Cardiac ventricle fibroblast (primary cell): Measurements from ENCODE around the gene ANGPTL7. TPM values are rescaled to one million over a fixed set of nuclear protein-coding genes. Genes with fewer than 3 reads are reported as not detected.

Source experiments
- total RNA-seq: library from RNA; depleted of rRNA; stranded (reverse); fragments of >200 nt; gene quantifications from 2 replicates; pipeline ENCODE4 v1.2.3, GENCODE V29; 2015

The ANGPTL7 gene, protein sequence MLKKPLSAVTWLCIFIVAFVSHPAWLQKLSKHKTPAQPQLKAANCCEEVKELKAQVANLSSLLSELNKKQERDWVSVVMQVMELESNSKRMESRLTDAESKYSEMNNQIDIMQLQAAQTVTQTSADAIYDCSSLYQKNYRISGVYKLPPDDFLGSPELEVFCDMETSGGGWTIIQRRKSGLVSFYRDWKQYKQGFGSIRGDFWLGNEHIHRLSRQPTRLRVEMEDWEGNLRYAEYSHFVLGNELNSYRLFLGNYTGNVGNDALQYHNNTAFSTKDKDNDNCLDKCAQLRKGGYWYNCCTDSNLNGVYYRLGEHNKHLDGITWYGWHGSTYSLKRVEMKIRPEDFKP
- total RNA-seq: 0.34 TPM in 1 of 2 replicates, not detected in the other

DNA sequence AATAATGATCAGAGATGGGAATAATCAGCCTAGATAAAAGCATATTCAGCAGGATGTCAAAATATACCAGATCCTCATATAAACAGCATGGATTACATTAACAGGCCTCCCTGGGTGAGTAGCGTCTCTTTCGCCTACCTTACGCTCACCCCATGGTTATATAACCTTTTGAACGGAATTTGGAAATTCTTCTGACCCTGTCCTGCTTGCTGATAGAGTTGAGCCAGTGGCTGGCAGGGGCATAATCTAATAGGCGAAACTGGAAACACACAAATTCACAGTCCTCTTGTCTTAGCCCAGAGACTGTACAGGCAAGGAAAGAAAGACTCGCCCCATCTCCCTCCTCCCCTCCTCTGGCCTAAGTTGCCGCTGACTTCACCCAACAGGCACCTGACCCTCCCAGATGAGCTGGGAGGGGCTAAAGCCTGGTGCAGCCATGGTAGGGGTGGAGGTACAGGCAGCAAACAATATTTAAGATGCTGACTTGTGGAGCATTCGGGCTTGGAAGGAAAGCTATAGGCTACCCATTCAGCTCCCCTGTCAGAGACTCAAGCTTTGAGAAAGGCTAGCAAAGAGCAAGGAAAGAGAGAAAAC lies at the start of gene ANGPTL7:
ANGPTL7 (plus strand) TSS at position 498 of the 594 bp plus-strand sequence. CDS start 225 bp downstream, outside the sequence.

Other genes starting within 250 kb of the ANGPTL7 start
- 86.7 and 103 TPM in 2 replicates for gene TARDBP, start 176.7 kb upstream of the ANGPTL7 start, total RNA-seq
- not detected in 2 replicates for gene MASP2, start 142.1 kb upstream of the ANGPTL7 start, total RNA-seq
- 71.7 and 84.4 TPM in 2 replicates for gene SRM, start 129.3 kb upstream of the ANGPTL7 start, total RNA-seq
- 37.8 and 40.4 TPM in 2 replicates for gene EXOSC10, start 89.5 kb upstream of the ANGPTL7 start, total RNA-seq
- 18.0 and 22.0 TPM in 2 replicates for gene MTOR, start 73.2 kb downstream of the ANGPTL7 start, total RNA-seq
- 7.5 and 8.4 TPM in 2 replicates for gene UBIAD1, start 83.8 kb downstream of the ANGPTL7 start, total RNA-seq